Measurements from ENCODE around the gene SPARCL1. TPM values are rescaled to one million over a fixed set of nuclear protein-coding genes. Genes with fewer than 3 reads are reported as not detected.
"Not testable (repeated sequence)": the region's sequence is repeated elsewhere in the genome, so short reads cannot be mapped to it uniquely, and the experiment has no call there.

The SPARCL1 gene
- total RNA-seq, 1 experiment from 2014 or later, result 0.85 TPM

DNA sequence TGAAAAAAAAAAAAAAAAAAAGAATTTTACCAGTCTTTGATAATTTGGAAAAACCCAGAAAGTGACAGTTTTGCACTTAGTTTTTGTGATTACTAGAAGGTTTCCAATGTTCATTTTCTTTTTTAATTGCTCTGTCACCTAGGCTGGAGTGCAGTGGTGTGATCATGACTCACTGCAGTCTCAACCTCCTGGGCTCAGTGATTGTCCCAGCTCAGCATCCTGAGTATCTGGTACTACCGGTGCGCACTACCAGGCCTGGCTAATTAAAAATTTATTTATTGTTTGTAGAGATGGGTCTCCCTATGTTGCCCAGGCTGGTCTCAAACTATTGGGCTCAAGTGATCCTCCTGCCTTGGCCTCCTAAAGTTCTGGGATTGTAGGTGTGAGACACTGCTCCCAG, 103.5 kb downstream of the SPARCL1 start (continued):
- TF ChIP-seq HMGXB4 (CRISPR knock-in tag; IDR thresholded peaks at IDR 0.05) (no peak), TP53 (CRISPR knock-in tag; IDR thresholded peaks at IDR 0.05) (no peak)

DNA sequence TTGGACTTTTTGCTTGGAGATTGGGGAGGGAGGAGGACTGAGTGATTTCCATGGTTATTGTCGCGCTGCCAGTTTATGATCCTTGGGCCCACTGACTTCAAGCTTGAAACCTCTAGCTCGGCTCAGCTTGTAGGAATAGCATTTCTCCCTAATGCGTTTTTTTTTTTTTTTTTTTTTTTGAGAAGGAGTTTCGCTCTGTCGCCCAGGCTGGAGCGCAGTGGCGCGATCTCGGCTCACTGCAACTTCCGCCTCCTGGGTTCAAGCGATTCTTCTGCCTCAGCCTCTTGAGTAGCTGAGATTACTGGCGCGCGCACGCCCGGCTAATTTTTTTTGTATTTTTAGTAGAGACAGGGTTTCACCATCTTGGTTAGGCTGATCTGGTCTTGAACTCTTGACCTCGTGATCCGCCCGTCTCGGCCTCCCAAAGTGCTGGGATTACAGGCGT, 105.1 kb downstream of the SPARCL1 start:
- H3K9me3 Mint-ChIP-seq; POLR2A ChIA-PET; DNase-seq (ENCODE audit: low spot score); ATAC-seq; H3K36me3 Mint-ChIP-seq; H3K27me3 Mint-ChIP-seq (ENCODE audit: low read depth): not testable (repeated sequence)
- Mint-ChIP-seq H3K4me3 (peak overlapping the region; percentile 93), H3K4me1 (peaks cover 36% of the 10 kb centered on the region), H3K27ac (peak overlapping the region; percentile 74; the same call in 1 of the 2 replicates)
- CTCF ChIA-PET, result interaction anchor here (0.6 kb wide), 1 partner anchor 12 kb away, joined by 3 read pairs; no protein-coding TSS in a partner anchor

Other genes with a start within 250 kb of the SPARCL1 start
- gene HSD17B13, start 206.5 kb downstream of the SPARCL1 start, total RNA-seq (2021), result 0.07 to 0.25 TPM in 2 of 3 replicates, not detected in the other
- gene HSD17B11, start 138.2 kb downstream of the SPARCL1 start, total RNA-seq (2021), result 14.0 to 16.4 TPM (median 14.8 TPM) in 3 replicates
- gene NUDT9, start 106.8 kb downstream of the SPARCL1 start, total RNA-seq (2021), result 25.4 to 33.3 TPM (median 27.2 TPM) in 3 replicates
- not detected in 3 replicates for gene DSPP, start 79.2 kb upstream of the SPARCL1 start, total RNA-seq (2021)
- 0.11 TPM in 1 of 3 replicates, not detected in the others for gene DMP1, start 120.9 kb upstream of the SPARCL1 start, total RNA-seq (2021)